OCI-LY1 (cell line): ENCODE data around the gene VKORC1.

ENCODE experiments used
- H2AFZ ChIP-seq: fragments of 200-600 bp; sonication (generic), shearing (Covaris generic); 2 replicates; pipeline ENCODE4 v1.6.0; 2014; ENCODE audit warnings: antibody characterized with exemption, mild to moderate bottlenecking, low read length
- H3F3A ChIP-seq: fragments of 200-600 bp; sonication (generic), shearing (Covaris generic); 2 replicates; pipeline ENCODE4 v1.6.0; 2014; ENCODE audit warnings: mild to moderate bottlenecking, antibody characterized with exemption, low read length, moderate library complexity; ENCODE audit not compliant: insufficient read depth
- H3K27ac ChIP-seq: fragments of 200-600 bp; sonication (generic); 2 replicates; pipeline ENCODE4 v1.5.1; 2014; ENCODE audit warnings: low read length, mixed run types, mild to moderate bottlenecking, low read depth; ENCODE audit not compliant: poor library complexity, severe bottlenecking
- H3K27me3 ChIP-seq: fragments of 200-600 bp; sonication (generic); 2 replicates; pipeline ENCODE4 v1.6.0; 2014; ENCODE audit warnings: antibody characterized with exemption, mild to moderate bottlenecking, low read length, moderate library complexity; ENCODE audit not compliant: insufficient read depth
- H3K36me3 ChIP-seq: fragments of 200-600 bp; sonication (generic); 2 replicates; pipeline ENCODE4 v1.6.1; 2014; ENCODE audit warnings: mild to moderate bottlenecking, antibody characterized with exemption, low read length, moderate library complexity, mixed read lengths; ENCODE audit not compliant: insufficient read depth
- H3K4me1 ChIP-seq: fragments of 200-600 bp; sonication (generic); 2 replicates; pipeline ENCODE4 v1.5.1; 2014; ENCODE audit warnings: mild to moderate bottlenecking, low read length, moderate library complexity; ENCODE audit not compliant: insufficient read depth, severe bottlenecking
- H3K4me2 ChIP-seq: fragments of 200-600 bp; sonication (generic), shearing (Covaris generic); 2 replicates; pipeline ENCODE4 v1.6.1; 2014; ENCODE audit warnings: low read length
- H3K4me3 ChIP-seq: fragments of 200-600 bp; sonication (generic); 2 replicates; pipeline ENCODE4 v1.5.1; 2014; ENCODE audit warnings: low read length, low read depth, mild to moderate bottlenecking, mixed read lengths; ENCODE audit not compliant: poor library complexity, severe bottlenecking
- H3K79me2 ChIP-seq: fragments of 200-600 bp; shearing (Covaris generic); 2 replicates; pipeline ENCODE4 v1.6.1; 2016; ENCODE audit warnings: mixed run types, low read length, mixed read lengths; ENCODE audit not compliant: insufficient read depth
- H3K9ac ChIP-seq: fragments of 200-600 bp; sonication (generic), shearing (Covaris generic); 2 replicates; pipeline ENCODE4 v1.6.1; 2014; ENCODE audit warnings: mild to moderate bottlenecking, low read length, mixed read lengths
- H3K9me2 ChIP-seq: fragments of 200-600 bp; sonication (generic), shearing (Covaris generic); 2 replicates; pipeline ENCODE4 v1.6.1; 2014; ENCODE audit warnings: low read depth, mild to moderate bottlenecking, low read length, mixed read lengths
- H3K9me3 ChIP-seq: fragments of 200-600 bp; shearing (Covaris generic); 2 replicates; pipeline ENCODE4 v1.6.1; 2014; ENCODE audit warnings: low read length, mixed read lengths
- H4K20me1 ChIP-seq: fragments of 200-600 bp; sonication (generic), shearing (Covaris generic); 2 replicates; pipeline ENCODE4 v1.6.0; 2016; ENCODE audit warnings: mild to moderate bottlenecking, low read length; ENCODE audit not compliant: insufficient read depth
- EZH2 ChIP-seq: fragments of 200-600 bp; sonication (generic), shearing (Covaris generic); IDR thresholded peaks from 2 replicates; pipeline ENCODE4 v1.8.0; 2017; ENCODE audit warnings: borderline replicate concordance, mixed run types, mild to moderate bottlenecking, antibody characterized with exemption, low read length, moderate library complexity, mixed read lengths
- TF ChIP-seq, protein P1 (sequence below): fragments of 200-600 bp; sonication (generic), shearing (Covaris generic); IDR thresholded peaks from 2 replicates; pipeline ENCODE4 v1.5.1; 2017; ENCODE audit warnings: mild to moderate bottlenecking, antibody characterized with exemption, low read length, moderate library complexity, mixed read lengths

The VKORC1 gene

DNA sequence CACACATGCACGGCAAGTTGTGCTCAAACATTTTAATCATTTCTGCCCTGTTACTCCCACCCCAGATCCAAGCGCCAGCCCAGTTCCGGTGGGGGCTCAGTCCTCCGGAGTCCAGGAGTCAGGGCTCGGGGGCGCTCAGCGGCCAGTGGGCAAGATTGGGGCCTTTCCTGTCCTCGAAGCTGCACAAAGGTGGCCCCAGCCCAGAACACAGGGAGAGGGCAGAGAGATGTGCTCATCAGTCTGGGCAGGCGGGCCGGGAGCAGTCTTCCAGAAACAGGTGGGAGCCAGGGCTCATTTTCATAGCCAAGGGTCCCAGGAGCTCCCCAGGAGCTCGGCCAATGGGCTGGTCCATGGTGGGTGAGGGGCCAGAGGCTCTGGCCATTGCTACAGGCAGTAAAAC, 36.8 kb upstream of the VKORC1 start:
- Histone ChIP-seq H3K9me3 (no peaks in the 10 kb centered on the region), H3K36me3 (peaks cover 26% of the 10 kb centered on the region), H3K9ac (no peak overlapping the region), H4K20me1 (no peaks in the 10 kb centered on the region), H3F3A (no peaks in the 10 kb centered on the region), H3K4me2 (no peak overlapping the region), H3K27ac (no peak overlapping the region), H3K4me3 (no peak overlapping the region), H3K4me1 (no peaks in the 10 kb centered on the region), H3K27me3 (peaks cover 5% of the 10 kb centered on the region; the same call in 1 of the 2 replicates), H3K9me2 (no peaks in the 10 kb centered on the region), H2AFZ (no peak overlapping the region), H3K79me2 (no peaks in the 10 kb centered on the region)
- no peak for TF ChIP-seq EZH2
- TF ChIP-seq, protein P1, sequence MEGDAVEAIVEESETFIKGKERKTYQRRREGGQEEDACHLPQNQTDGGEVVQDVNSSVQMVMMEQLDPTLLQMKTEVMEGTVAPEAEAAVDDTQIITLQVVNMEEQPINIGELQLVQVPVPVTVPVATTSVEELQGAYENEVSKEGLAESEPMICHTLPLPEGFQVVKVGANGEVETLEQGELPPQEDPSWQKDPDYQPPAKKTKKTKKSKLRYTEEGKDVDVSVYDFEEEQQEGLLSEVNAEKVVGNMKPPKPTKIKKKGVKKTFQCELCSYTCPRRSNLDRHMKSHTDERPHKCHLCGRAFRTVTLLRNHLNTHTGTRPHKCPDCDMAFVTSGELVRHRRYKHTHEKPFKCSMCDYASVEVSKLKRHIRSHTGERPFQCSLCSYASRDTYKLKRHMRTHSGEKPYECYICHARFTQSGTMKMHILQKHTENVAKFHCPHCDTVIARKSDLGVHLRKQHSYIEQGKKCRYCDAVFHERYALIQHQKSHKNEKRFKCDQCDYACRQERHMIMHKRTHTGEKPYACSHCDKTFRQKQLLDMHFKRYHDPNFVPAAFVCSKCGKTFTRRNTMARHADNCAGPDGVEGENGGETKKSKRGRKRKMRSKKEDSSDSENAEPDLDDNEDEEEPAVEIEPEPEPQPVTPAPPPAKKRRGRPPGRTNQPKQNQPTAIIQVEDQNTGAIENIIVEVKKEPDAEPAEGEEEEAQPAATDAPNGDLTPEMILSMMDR: no peak

GRCh38 chr16:31130899-31131298, 36.3 kb upstream of the VKORC1 start:
- H3K4me2 ChIP-seq: no peak overlapping the region
- H3K9me3 ChIP-seq: no peaks in the 10 kb centered on the region
- H3K9me2 ChIP-seq: no peaks in the 10 kb centered on the region
- no peaks in the 10 kb centered on the region for H3K79me2 ChIP-seq
- H3K9ac ChIP-seq: no peak overlapping the region
- H3K27ac ChIP-seq: no peak overlapping the region
- H3K36me3 ChIP-seq: peaks cover 26% of the 10 kb centered on the region
- H4K20me1 ChIP-seq: no peaks in the 10 kb centered on the region
- no peaks in the 10 kb centered on the region for H3F3A ChIP-seq
- no peak overlapping the region for H2AFZ ChIP-seq
- H3K4me3 ChIP-seq: no peak overlapping the region
- TF ChIP-seq, protein P1: no peak
- 0 out of 2 replicates have a peak, but pooled peaks cover under 1% of the 10 kb centered on the region for H3K27me3 ChIP-seq
- H3K4me1 ChIP-seq: no peaks in the 10 kb centered on the region

- Histone ChIP-seq H3K27ac (no peak overlapping the region), H3K27me3 (no peaks in the 10 kb centered on the region), H2AFZ (no peak overlapping the region), H3K36me3 (peaks cover 26% of the 10 kb centered on the region), H3K9ac (no peak overlapping the region), H3K9me3 (no peaks in the 10 kb centered on the region), H3K9me2 (no peaks in the 10 kb centered on the region), H3K79me2 (no peaks in the 10 kb centered on the region), H4K20me1 (no peaks in the 10 kb centered on the region), H3K4me2 (no peak overlapping the region), H3K4me3 (no peak overlapping the region), H3F3A (no peaks in the 10 kb centered on the region), H3K4me1 (no peaks in the 10 kb centered on the region)
- TF ChIP-seq, protein P1: no peak
- TF ChIP-seq EZH2: no peak
Observed at GRCh38 chr16:31130336-31130891, 35.8 kb upstream of the VKORC1 start.
